H1 (cell line): Measurements from ENCODE around the gene SPAAR. TPM values are rescaled to one million over a fixed set of nuclear protein-coding genes. Genes with fewer than 3 reads are reported as not detected.
"Not testable (repeated sequence)": the region's sequence is repeated elsewhere in the genome, so short reads cannot be mapped to it uniquely, and the experiment has no call there.

Source experiments
- CTCF ChIA-PET: fragments of 300-600 bp; sonication (Branson Sonifier 250); formaldehyde crosslinking; loops from one replicate; lab custom pipeline; 2021; ENCODE audit not compliant: partially characterized antibody; lab: Charles Lee
- POLR2A ChIA-PET: fragments of 300-600 bp; sonication (Branson Sonifier 250); formaldehyde crosslinking; loops from one replicate; lab custom pipeline; 2021; ENCODE audit warnings: inconsistent platforms; ENCODE audit not compliant: partially characterized antibody; lab: Charles Lee
- DNase-seq, 2 experiments: peaks; one replicate each; pipeline versions ENCODE4 v3.0.0 to v3.0.0-alpha.2; 2010 to 2022; ENCODE audit warnings: low spot score in 2 of 2, low read depth in 1 of 2, mixed read lengths in 1 of 2
- FAIRE-seq: peaks from 2 replicates; lab custom pipeline; 2011; peaks lifted over from hg19 to GRCh38; lab: Jason Lieb, UNC
- H2AFZ ChIP-seq: 2 replicates; pipeline ENCODE4 v1.8.1; 2012; ENCODE audit warnings: low read length, inconsistent platforms
- H2AK5ac ChIP-seq: 2 replicates; pipeline ENCODE4 v1.6.1; 2013; ENCODE audit warnings: low read depth, low read length
- H2BK120ac ChIP-seq: replicated peaks from 2 replicates; pipeline ENCODE3; 2013; ENCODE audit warnings: low read depth, low read length, inconsistent platforms
- H2BK12ac ChIP-seq: 2 replicates; pipeline ENCODE4 v1.6.1; 2013; ENCODE audit warnings: low read depth, low read length
- H2BK15ac ChIP-seq: 2 replicates; pipeline ENCODE4 v1.6.1; 2013; ENCODE audit warnings: low read length
- H2BK20ac ChIP-seq: 2 replicates; pipeline ENCODE4 v1.6.1; 2013; ENCODE audit warnings: low read length
- H2BK5ac ChIP-seq: 2 replicates; pipeline ENCODE4 v1.6.1; 2013; ENCODE audit warnings: low read depth, low read length
- H3K14ac ChIP-seq: 2 replicates; pipeline ENCODE4 v1.6.1; 2013; ENCODE audit warnings: inconsistent platforms; ENCODE audit not compliant: insufficient read length
- H3K18ac ChIP-seq: 2 replicates; pipeline ENCODE4 v1.6.1; 2013; ENCODE audit warnings: low read length; ENCODE audit errors: extremely low read depth
- H3K23ac ChIP-seq: 2 replicates; pipeline ENCODE4 v1.6.1; 2013; ENCODE audit warnings: inconsistent platforms; ENCODE audit not compliant: insufficient read length
- H3K23me2 ChIP-seq: 2 replicates; pipeline ENCODE4 v1.6.1; 2013; ENCODE audit warnings: low read depth, low read length
- H3K27ac ChIP-seq: 2 replicates; pipeline ENCODE4 v1.6.1; 2011; ENCODE audit warnings: low read depth, low read length, inconsistent platforms
- H3K27me3 ChIP-seq, 4 experiments: replicated peaks in 1 of 4; 1 replicate in 1 of 4; 2 replicates in 3 of 4; pipeline versions ENCODE4 v1.6.1 to v1.8.1; 2011 to 2013; ENCODE audit warnings: low read length in 3 of 4, mild to moderate bottlenecking in 3 of 4, inconsistent platforms in 2 of 4, mixed read lengths in 2 of 4, moderate library complexity in 1 of 4; ENCODE audit not compliant: control insufficient read depth in 3 of 4, insufficient read depth in 3 of 4; ENCODE audit errors: extremely low read depth in 1 of 4
- H3K36me3 ChIP-seq, 4 experiments: 2 replicates each; pipeline versions ENCODE4 v1.6.1 to v1.8.1; 2011 to 2013; ENCODE audit warnings: mild to moderate bottlenecking in 4 of 4, low read length in 3 of 4, moderate library complexity in 2 of 4, control low read depth in 1 of 4, inconsistent platforms in 1 of 4; ENCODE audit not compliant: insufficient read depth in 4 of 4, control insufficient read depth in 2 of 4
- H3K4ac ChIP-seq: replicated peaks from 2 replicates; pipeline ENCODE3; 2013; ENCODE audit warnings: low read length, low read depth, mixed read lengths, inconsistent platforms; ENCODE audit not compliant: insufficient read length
- H3K4me1 ChIP-seq, 4 experiments: replicated peaks in 1 of 4; 1 replicate in 1 of 4; 2 replicates in 3 of 4; pipeline versions ENCODE4 v1.6.1 to v1.8.1; 2011 to 2013; ENCODE audit warnings: low read length in 3 of 4, inconsistent platforms in 2 of 4, mixed read lengths in 1 of 4; ENCODE audit not compliant: insufficient read depth in 4 of 4, control insufficient read depth in 3 of 4
- H3K4me2 ChIP-seq, 2 experiments: 2 replicates each; pipeline versions ENCODE4 v1.6.1 to v1.8.1; 2011 to 2013; ENCODE audit warnings: low read depth in 2 of 2, low read length in 2 of 2, control low read depth in 1 of 2, inconsistent platforms in 1 of 2, mild to moderate bottlenecking in 1 of 2; ENCODE audit not compliant: insufficient read depth in 1 of 2
- H3K4me3 ChIP-seq, 4 experiments: fragments of 200-600, 300-600 bp in 1 of 4; sonication (generic), shearing (Covaris generic), sonication (Bioruptor Twin) in 1 of 4; 2 replicates each; pipeline versions ENCODE4 v1.5.1 to v1.8.1; 2011 to 2016; ENCODE audit warnings: low read length in 4 of 4, low read depth in 3 of 4, control low read depth in 2 of 4, inconsistent platforms in 2 of 4, mild to moderate bottlenecking in 2 of 4, mixed read lengths in 1 of 4, moderate library complexity in 1 of 4; ENCODE audit not compliant: insufficient read depth in 2 of 4; ENCODE audit errors: extremely low read depth in 1 of 4
- H3K56ac ChIP-seq: replicated peaks from 2 replicates; pipeline ENCODE3; 2013; ENCODE audit warnings: low read depth, mild to moderate bottlenecking, mixed read lengths, low read length, inconsistent platforms; ENCODE audit not compliant: insufficient read length
- H3K79me1 ChIP-seq: 2 replicates; pipeline ENCODE4 v1.6.1; 2013; ENCODE audit warnings: low read depth, low read length, control low read depth
- H3K79me2 ChIP-seq, 2 experiments: 2 replicates each; pipeline versions ENCODE4 v1.6.1 to v1.8.1; 2012 to 2013; ENCODE audit warnings: low read length in 2 of 2, mild to moderate bottlenecking in 2 of 2, inconsistent platforms in 1 of 2; ENCODE audit not compliant: insufficient read depth in 2 of 2, control insufficient read depth in 1 of 2
- H3K9ac ChIP-seq, 4 experiments: replicated peaks in 1 of 4; 1 replicate in 1 of 4; 2 replicates in 3 of 4; pipeline versions ENCODE4 v1.6.1 to v1.8.1; 2011 to 2013; ENCODE audit warnings: low read depth in 3 of 4, low read length in 3 of 4, control low read depth in 2 of 4, mild to moderate bottlenecking in 2 of 4, moderate library complexity in 2 of 4, inconsistent platforms in 1 of 4; ENCODE audit errors: extremely low read depth in 1 of 4
- H3K9me3 ChIP-seq, 2 experiments: 2 replicates each; pipeline versions ENCODE4 v1.6.1 to v1.8.1; 2012 to 2013; ENCODE audit warnings: mild to moderate bottlenecking in 2 of 2, moderate library complexity in 2 of 2, control low read depth in 1 of 2, inconsistent platforms in 1 of 2, low read depth in 1 of 2, low read length in 1 of 2, mixed read lengths in 1 of 2; ENCODE audit not compliant: insufficient read depth in 2 of 2
- H4K20me1 ChIP-seq, 2 experiments: replicated peaks in 1 of 2; 2 replicates each; pipeline versions ENCODE3 to v1.8.1; 2011 to 2013; ENCODE audit warnings: inconsistent platforms in 2 of 2, low read length in 2 of 2, mild to moderate bottlenecking in 1 of 2; ENCODE audit not compliant: insufficient read depth in 2 of 2, control insufficient read depth in 1 of 2
- H4K5ac ChIP-seq: 2 replicates; pipeline ENCODE4 v1.6.1; 2013; ENCODE audit warnings: low read length, low read depth, mixed read lengths, inconsistent platforms; ENCODE audit not compliant: insufficient read length
- H4K8ac ChIP-seq: 2 replicates; pipeline ENCODE4 v1.8.0; 2013; ENCODE audit warnings: mild to moderate bottlenecking, moderate library complexity, low read length, inconsistent platforms; ENCODE audit not compliant: insufficient read depth; ENCODE audit errors: extremely low read depth
- H4K91ac ChIP-seq: replicated peaks from 2 replicates; pipeline ENCODE3; 2013; ENCODE audit warnings: low read length, mixed read lengths, inconsistent platforms; ENCODE audit not compliant: insufficient read length
- WGBS, 2 experiments: shearing (Covaris generic) in 1 of 2; methylation state at CpG; one replicate each; pipeline versions ENCODE4 v1.1.6 to v1.1.7; 2013 to 2015; ENCODE audit warnings: low lambda C conversion rate in 2 of 2, mixed read lengths in 2 of 2, inconsistent platforms in 1 of 2, low coverage in 1 of 2, missing lambda C conversion rate in 1 of 2; ENCODE audit not compliant: insufficient replicate concordance in 2 of 2, insufficient coverage in 1 of 2, insufficient read length in 1 of 2; ENCODE audit errors: extremely low coverage in 1 of 2, missing lambda C conversion rate in 1 of 2; 5-methylcytosine and 5-hydroxymethylcytosine counted together
- polyA plus RNA-seq, 7 experiments: library from polyadenylated mRNA; depleted of rRNA in 3 of 7; stranded (reverse) in 5 of 7; unstranded in 2 of 7; fragments of >200 nt in 5 of 7; fragments of 200-250 nt in 2 of 7; gene quantifications; 1 replicate in 5 of 7; 2 replicates in 1 of 7; 4 replicates in 1 of 7; pipeline versions ENCODE4 v1.2.1 to v1.2.3, GENCODE V29; 2011 to 2013; ENCODE audit warnings: missing spikeins in 2 of 7, mixed read lengths in 2 of 7
- total RNA-seq: library from RNA; stranded (reverse); fragmentation: NEBNext Ultra II Directional; extraction: Animal tissue kit (Norgen Biotek cat#: 25700); gene quantifications from 2 replicates; pipeline ENCODE4 v1.2.1, GENCODE V29; 2021

Gene SPAAR
- total and polyA plus RNA-seq, 2 of the 8 experiments (the other 6 are each of a cell fraction or from before 2014, with no cell fraction given) = 0.27 TPM; not detected in 1

GRCh38 chr9:35934069-35934468, 24.8 kb downstream of the SPAAR start:
- FAIRE-seq, H3K23ac ChIP-seq, H4K8ac ChIP-seq, H3K23me2 ChIP-seq, H3K79me1 ChIP-seq, H2BK12ac ChIP-seq, H3K9me3 ChIP-seq, H4K20me1 ChIP-seq, H2BK5ac ChIP-seq, H3K27ac ChIP-seq, H3K27me3 ChIP-seq, H3K4ac ChIP-seq, H3K14ac ChIP-seq, H3K4me1 ChIP-seq, H3K18ac ChIP-seq, H3K4me2 ChIP-seq, H3K9ac ChIP-seq, H2BK120ac ChIP-seq, DNase-seq, H2BK15ac ChIP-seq, H3K56ac ChIP-seq, H3K79me2 ChIP-seq, H2AFZ ChIP-seq, H4K91ac ChIP-seq, H3K36me3 ChIP-seq, H2AK5ac ChIP-seq, H4K5ac ChIP-seq, POLR2A ChIA-PET, H3K4me3 ChIP-seq, H2BK20ac ChIP-seq: not testable (repeated sequence)
- WGBS, 2 experiments = 84% methylated on average over 6 of the region's 6 CpGs; no CpG with 5 or more reads in 1 of the 2 experiments
- CTCF ChIA-PET = interaction anchor here (1.1 to 5.7 kb wide), 2 partner anchors 11 to 19 kb away, joined by 3 to 24 read pairs; no protein-coding TSS in a partner anchor
